ACC112 (cell line): ENCODE results near the gene ARHGAP32.

Experiments
- H2AFZ ChIP-seq: fragments of 200-600 bp; sonication (generic); one replicate; pipeline ENCODE4 v1.6.0; 2017; ENCODE audit warnings: antibody characterized with exemption, low read length; ENCODE audit not compliant: unreplicated experiment
- H3K27ac ChIP-seq: fragments of 200-600 bp; sonication (generic); 2 replicates; pipeline ENCODE4 v1.5.1; 2014; ENCODE audit warnings: low read depth, mild to moderate bottlenecking, antibody characterized with exemption, low read length, moderate library complexity
- H3K27me3 ChIP-seq: fragments of 200-600 bp; sonication (generic); 2 replicates; pipeline ENCODE4 v1.6.1; 2014; ENCODE audit warnings: mild to moderate bottlenecking, antibody characterized with exemption, low read length, moderate library complexity, mixed read lengths; ENCODE audit not compliant: insufficient read depth
- H3K36me3 ChIP-seq: fragments of 200-600 bp; sonication (generic); 2 replicates; pipeline ENCODE4 v1.6.1; 2016; ENCODE audit warnings: mild to moderate bottlenecking, antibody characterized with exemption, low read length, moderate library complexity, mixed read lengths; ENCODE audit not compliant: insufficient read depth
- H3K4me1 ChIP-seq: fragments of 200-600 bp; sonication (generic); one replicate; pipeline ENCODE4 v1.6.1; 2016; ENCODE audit warnings: low read length, mixed read lengths; ENCODE audit not compliant: insufficient read depth, unreplicated experiment, control insufficient read depth
- H3K4me3 ChIP-seq: fragments of 200-600 bp; sonication (generic); 2 replicates; pipeline ENCODE4 v1.5.1; 2014; ENCODE audit warnings: mild to moderate bottlenecking, low read depth, low read length
- H3K79me2 ChIP-seq: fragments of 200-600 bp; sonication (generic); one replicate; pipeline ENCODE4 v1.6.0; 2016; ENCODE audit warnings: low read length; ENCODE audit not compliant: control insufficient read depth, unreplicated experiment, insufficient read depth

Gene ARHGAP32

DNA sequence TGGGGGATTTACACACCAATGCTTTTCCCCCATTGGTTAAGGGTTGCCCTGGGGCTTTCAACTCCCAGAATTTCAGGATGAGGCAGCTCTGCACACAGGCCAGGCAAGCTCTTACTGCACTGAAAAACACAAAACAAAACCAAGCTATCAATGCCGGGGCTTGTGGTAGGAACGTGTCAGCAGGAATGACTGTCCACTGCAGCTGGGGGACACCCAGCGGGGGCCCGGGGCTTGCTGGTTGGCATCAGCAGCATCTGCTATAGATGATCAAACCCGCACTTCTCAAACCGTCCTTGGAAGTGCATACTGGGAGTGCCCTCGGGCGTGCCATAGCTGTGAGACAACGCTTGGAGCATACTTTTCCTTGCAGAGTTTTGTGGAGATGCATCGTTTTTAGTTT, 257.2 kb downstream of the ARHGAP32 start:
- Histone ChIP-seq H3K4me1 (no peaks in the 10 kb centered on the region), H2AFZ (no peak overlapping the region), H3K27me3 (peaks cover 13% of the 10 kb centered on the region; the same call in 1 of the 2 replicates), H3K79me2 (no peaks in the 10 kb centered on the region), H3K4me3 (no peak overlapping the region), H3K27ac (no peak overlapping the region), H3K36me3 (no peaks in the 10 kb centered on the region)

- Histone ChIP-seq H2AFZ (no peak overlapping the region), H3K36me3 (no peaks in the 10 kb centered on the region), H3K4me1 (no peaks in the 10 kb centered on the region), H3K79me2 (no peaks in the 10 kb centered on the region), H3K27ac (no peak overlapping the region), H3K4me3 (no peak overlapping the region), H3K27me3 (peaks cover 8% of the 10 kb centered on the region; the same call in 1 of the 2 replicates)
Measured at GRCh38 chr11:128934351-128934750, 257.8 kb downstream of the ARHGAP32 start.

DNA sequence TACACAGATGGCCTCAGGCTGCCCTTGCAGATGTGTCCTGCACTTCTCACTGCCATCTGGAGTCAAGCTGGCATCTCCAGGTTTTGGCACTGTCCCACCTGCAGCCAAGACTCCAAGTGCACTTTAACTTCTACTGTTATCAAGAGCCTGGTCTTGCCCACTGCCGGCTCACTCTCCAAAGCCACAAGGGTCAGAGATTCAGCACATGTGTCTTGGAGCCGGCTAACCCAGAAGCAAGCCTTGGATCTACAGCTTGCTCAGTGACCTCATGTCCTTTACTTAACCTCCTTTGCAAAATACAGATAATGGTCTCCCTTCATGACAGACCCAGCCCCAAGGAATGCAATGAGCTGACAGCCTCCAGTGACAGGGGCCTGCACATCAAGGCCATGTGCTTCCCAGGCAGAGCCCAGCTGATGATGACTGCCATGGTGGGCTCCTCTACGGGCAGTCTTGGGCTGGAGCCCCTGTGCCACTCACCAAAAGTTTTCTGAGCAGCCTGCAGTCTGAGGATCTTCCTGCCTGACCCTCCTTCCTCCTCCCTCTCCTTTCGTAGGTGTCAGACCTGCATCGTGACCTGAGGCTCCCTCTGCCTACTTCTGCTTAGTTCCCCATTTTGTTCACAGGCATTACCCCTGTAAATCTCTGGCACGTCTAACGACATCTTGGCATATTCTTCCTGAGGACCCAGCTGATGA, 258.5 kb downstream of the ARHGAP32 start:
- Histone ChIP-seq H3K4me1 (no peaks in the 10 kb centered on the region), H3K27me3 (peaks cover 5% of the 10 kb centered on the region; the same call in 1 of the 2 replicates), H2AFZ (no peak overlapping the region)

DNA sequence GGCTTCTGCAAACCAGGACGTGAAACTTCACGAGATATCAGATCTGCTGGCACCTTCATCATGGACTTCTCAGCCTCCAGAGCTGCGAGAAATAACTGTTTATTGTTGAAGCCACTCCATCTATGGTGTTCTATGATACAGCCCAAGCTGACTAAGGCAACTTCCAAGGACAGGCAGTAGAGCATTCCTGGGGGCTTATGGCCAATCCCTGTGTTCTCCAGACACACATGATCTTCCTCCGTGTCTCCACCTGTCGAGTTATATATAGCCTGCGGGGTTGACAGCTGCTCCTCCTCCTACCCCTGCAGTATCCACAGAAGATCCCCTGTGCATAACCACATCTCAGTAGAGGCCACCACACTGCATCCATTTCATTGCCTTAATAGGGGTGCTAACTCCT, 260.5 kb downstream of the ARHGAP32 start:
- H2AFZ ChIP-seq, result no peak overlapping the region
- H3K36me3 ChIP-seq, result no peaks in the 10 kb centered on the region
- no peaks in the 10 kb centered on the region for H3K4me1 ChIP-seq
- H3K27ac ChIP-seq, result no peak overlapping the region
- H3K79me2 ChIP-seq, result no peaks in the 10 kb centered on the region
- peaks cover 5% of the 10 kb centered on the region; the same call in 1 of the 2 replicates for H3K27me3 ChIP-seq
- H3K4me3 ChIP-seq, result no peak overlapping the region

More for the DNA sequence above, 258.5 kb downstream of the ARHGAP32 start:
- H3K79me2 ChIP-seq, result no peaks in the 10 kb centered on the region
- H3K36me3 ChIP-seq, result no peaks in the 10 kb centered on the region
- no peak overlapping the region for H3K4me3 ChIP-seq
- H3K27ac ChIP-seq, result no peak overlapping the region

- Histone ChIP-seq H3K4me1 (no peaks in the 10 kb centered on the region), H3K79me2 (no peaks in the 10 kb centered on the region), H3K36me3 (no peaks in the 10 kb centered on the region), H2AFZ (no peak overlapping the region), H3K27ac (no peak overlapping the region), H3K27me3 (peaks cover 5% of the 10 kb centered on the region; the same call in 1 of the 2 replicates), H3K4me3 (no peak overlapping the region)
Measured at GRCh38 chr11:128931066-128931465, 261.1 kb downstream of the ARHGAP32 start.

DNA sequence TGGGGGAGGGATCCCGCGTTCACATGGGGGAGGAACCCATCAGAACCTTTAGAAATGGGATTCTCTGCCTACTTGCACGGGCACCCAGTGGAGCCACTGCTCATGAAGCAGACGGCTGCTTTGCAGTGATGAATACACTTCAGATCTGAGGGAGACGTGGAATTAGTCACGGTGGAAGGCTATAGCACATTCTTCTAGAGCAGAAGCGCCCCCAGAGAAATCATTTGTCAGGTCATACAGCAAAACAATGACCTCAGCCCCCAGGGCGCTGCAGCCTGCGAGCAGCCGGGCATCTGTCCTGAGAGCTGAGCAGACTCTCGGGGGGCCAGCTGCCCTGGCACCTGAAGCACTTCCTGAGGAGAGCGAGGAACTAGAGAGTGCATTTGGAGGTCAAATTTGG, 262.1 kb downstream of the ARHGAP32 start:
- H2AFZ ChIP-seq, result no peak overlapping the region
- no peak overlapping the region for H3K4me3 ChIP-seq

GRCh38 chr11:128929468-128929867, 262.7 kb downstream of the ARHGAP32 start:
- Histone ChIP-seq H3K4me3 (no peak overlapping the region), H3K4me1 (no peaks in the 10 kb centered on the region), H2AFZ (no peak overlapping the region), H3K79me2 (no peaks in the 10 kb centered on the region), H3K27ac (no peak overlapping the region), H3K27me3 (peaks cover 5% of the 10 kb centered on the region; the same call in 1 of the 2 replicates), H3K36me3 (no peaks in the 10 kb centered on the region)

More for the DNA sequence above, 262.1 kb downstream of the ARHGAP32 start:
- Histone ChIP-seq H3K4me1 (no peaks in the 10 kb centered on the region), H3K27ac (no peak overlapping the region), H3K27me3 (peaks cover 5% of the 10 kb centered on the region; the same call in 1 of the 2 replicates), H3K79me2 (no peaks in the 10 kb centered on the region), H3K36me3 (no peaks in the 10 kb centered on the region)

- H3K27ac ChIP-seq, result no peak overlapping the region
- no peaks in the 10 kb centered on the region for H3K4me1 ChIP-seq
- H3K27me3 ChIP-seq, result peaks cover 7% of the 10 kb centered on the region
- no peak overlapping the region for H2AFZ ChIP-seq
- H3K4me3 ChIP-seq, result no peak overlapping the region
- no peaks in the 10 kb centered on the region for H3K36me3 ChIP-seq
- H3K79me2 ChIP-seq, result no peaks in the 10 kb centered on the region
Measured at GRCh38 chr11:128928400-128928799, 263.7 kb downstream of the ARHGAP32 start.

- H3K4me3 ChIP-seq, result no peak overlapping the region
- H3K27me3 ChIP-seq, result peaks cover 8% of the 10 kb centered on the region; the same call in 1 of the 2 replicates
- no peaks in the 10 kb centered on the region for H3K4me1 ChIP-seq
- no peak overlapping the region for H3K27ac ChIP-seq
- H3K79me2 ChIP-seq, result no peaks in the 10 kb centered on the region
- H3K36me3 ChIP-seq, result no peaks in the 10 kb centered on the region
- no peak overlapping the region for H2AFZ ChIP-seq
Measured at GRCh38 chr11:128927683-128928336, 264.3 kb downstream of the ARHGAP32 start.

DNA sequence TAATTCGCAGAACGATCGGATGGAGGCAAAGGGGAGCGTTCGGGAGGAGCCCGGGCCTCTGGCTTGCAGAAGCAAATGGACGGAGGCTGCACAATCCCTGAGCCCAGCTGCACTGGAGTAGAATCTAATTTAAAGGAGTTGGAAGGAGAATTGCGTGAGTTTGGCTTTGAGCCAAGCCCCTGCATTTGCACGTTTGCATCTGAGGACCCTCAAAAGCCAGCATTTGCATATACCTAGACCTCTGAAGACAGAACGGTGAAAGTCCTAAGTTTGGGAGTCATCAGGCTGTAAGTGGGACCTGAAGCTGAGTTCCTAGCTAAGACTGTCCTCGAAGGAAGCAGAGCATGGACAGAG, 265.0 kb downstream of the ARHGAP32 start:
- no peaks in the 10 kb centered on the region for H3K4me1 ChIP-seq
- peaks cover 8% of the 10 kb centered on the region; the same call in 1 of the 2 replicates for H3K27me3 ChIP-seq
- no peak overlapping the region for H3K27ac ChIP-seq
- H2AFZ ChIP-seq, result no peak overlapping the region
- H3K36me3 ChIP-seq, result no peaks in the 10 kb centered on the region
- no peak overlapping the region for H3K4me3 ChIP-seq
- H3K79me2 ChIP-seq, result no peaks in the 10 kb centered on the region
